Smooth muscle cell (in vitro differentiated cells): ENCODE results near the gene KNDC1. TPM values are rescaled to one million over a fixed set of nuclear protein-coding genes. Genes with fewer than 3 reads are reported as not detected.

Experiments used
- DNase-seq: peaks from one replicate; lab custom pipeline; 2025; ENCODE audit not compliant: unreplicated experiment; lab: John Stamatoyannopoulos, UW
- H2AFZ ChIP-seq: fragments of 200-600 bp; sonication (generic); 2 replicates; pipeline ENCODE4 v1.6.0; 2016; ENCODE audit warnings: antibody characterized with exemption, low read depth, mild to moderate bottlenecking
- H3F3A ChIP-seq: fragments of 200-600 bp; sonication (generic); 2 replicates; pipeline ENCODE4 v1.6.0; 2017; ENCODE audit warnings: antibody characterized with exemption, low read depth
- H3K27ac ChIP-seq: fragments of 200-600 bp; sonication (generic); 2 replicates; pipeline ENCODE4 v1.5.1; 2016; ENCODE audit warnings: low read depth, mild to moderate bottlenecking
- H3K27me3 ChIP-seq: fragments of 200-600 bp; sonication (generic); 2 replicates; pipeline ENCODE4 v1.6.1; 2016; ENCODE audit warnings: low read depth, mild to moderate bottlenecking
- H3K36me3 ChIP-seq: fragments of 200-600 bp; sonication (generic); 2 replicates; pipeline ENCODE4 v1.5.1; 2016; ENCODE audit warnings: low read depth
- H3K4me1 ChIP-seq: fragments of 200-600 bp; sonication (generic); 2 replicates; pipeline ENCODE4 v1.5.1; 2016; ENCODE audit warnings: low read depth
- H3K4me2 ChIP-seq: fragments of 200-600 bp; sonication (generic); 2 replicates; pipeline ENCODE4 v1.6.0; 2016; ENCODE audit warnings: mild to moderate bottlenecking
- H3K4me3 ChIP-seq: fragments of 200-600 bp; sonication (generic); 2 replicates; pipeline ENCODE4 v1.5.1; 2016; ENCODE audit warnings: mild to moderate bottlenecking
- H3K79me2 ChIP-seq: fragments of 200-600 bp; sonication (generic); 2 replicates; pipeline ENCODE4 v1.6.0; 2016; ENCODE audit warnings: low read depth, mild to moderate bottlenecking
- H3K9ac ChIP-seq: fragments of 200-600 bp; sonication (generic); 2 replicates; pipeline ENCODE4 v1.6.0; 2016; ENCODE audit warnings: low read depth
- H3K9me3 ChIP-seq: fragments of 200-600 bp; sonication (generic); replicated peaks from 2 replicates; pipeline ENCODE4 v1.5.1; 2016; ENCODE audit warnings: low read depth
- H4K20me1 ChIP-seq: fragments of 200-600 bp; sonication (generic); 2 replicates; pipeline ENCODE4 v1.6.0; 2016; ENCODE audit warnings: low read depth
- CTCF ChIP-seq: fragments of 200-600 bp; sonication (generic); IDR thresholded peaks from 2 replicates; pipeline ENCODE4 v1.5.1; 2017; ENCODE audit warnings: borderline replicate concordance, mild to moderate bottlenecking, antibody characterized with exemption; ENCODE audit not compliant: insufficient read depth, poor library complexity, severe bottlenecking
- WGBS: methylation state at CpG from one replicate; pipeline ENCODE4 v1.1.7; 2016; ENCODE audit warnings: low lambda C conversion rate; 5-methylcytosine and 5-hydroxymethylcytosine counted together
- polyA plus RNA-seq: library from polyadenylated mRNA; unstranded; fragments of >200 nt; fragmentation: Nextera tagmentation; extraction: Ambion mirVana; gene quantifications from 2 replicates; pipeline ENCODE4 v1.2.1, GENCODE V29; 2016
- total RNA-seq: library from RNA; depleted of rRNA; stranded (reverse); fragments of >200 nt; gene quantifications from 2 replicates; pipeline ENCODE4 v1.2.3, GENCODE V29; 2014

The KNDC1 gene
- total and polyA plus RNA-seq, 2 experiments from 2014 or later: 2.3 to 3.1 TPM

DNA sequence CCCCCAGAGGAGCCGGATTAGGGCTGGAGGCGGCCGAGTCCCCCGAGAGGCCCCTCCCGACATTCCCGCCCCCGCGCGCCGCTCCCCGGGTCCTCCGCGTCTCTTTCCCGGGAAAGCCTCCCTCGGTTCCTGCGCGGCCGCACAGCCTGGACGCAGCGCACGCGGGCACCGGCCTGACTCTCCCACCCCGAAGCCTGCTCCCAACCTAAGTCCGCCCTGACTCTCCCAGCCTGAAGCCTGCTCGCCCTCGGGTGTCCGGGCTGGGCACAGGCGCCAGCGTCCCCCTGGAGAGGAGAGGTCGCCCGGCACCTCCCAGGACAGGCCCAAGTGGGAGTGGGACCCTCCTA lies 77.2 kb downstream of the KNDC1 start:
- under 1% methylated on average over 14 of the region's 32 CpGs for WGBS
- H3K4me2 ChIP-seq: peak overlapping the region; percentile 82
- H3K27ac ChIP-seq: no peak overlapping the region
- peaks cover 23% of the 10 kb centered on the region for H3K4me1 ChIP-seq
- no peak for DNase-seq
- H2AFZ ChIP-seq: no peak overlapping the region
- no peaks in the 10 kb centered on the region for H4K20me1 ChIP-seq
- no peaks in the 10 kb centered on the region for H3K9me3 ChIP-seq
- H3K27me3 ChIP-seq: peaks cover 75% of the 10 kb centered on the region
- H3K4me3 ChIP-seq: no peak overlapping the region
- no peaks in the 10 kb centered on the region for H3K36me3 ChIP-seq
- H3K79me2 ChIP-seq: no peaks in the 10 kb centered on the region
- H3K9ac ChIP-seq: no peak overlapping the region
- no peaks in the 10 kb centered on the region for H3F3A ChIP-seq
- no peak for TF ChIP-seq CTCF

DNA sequence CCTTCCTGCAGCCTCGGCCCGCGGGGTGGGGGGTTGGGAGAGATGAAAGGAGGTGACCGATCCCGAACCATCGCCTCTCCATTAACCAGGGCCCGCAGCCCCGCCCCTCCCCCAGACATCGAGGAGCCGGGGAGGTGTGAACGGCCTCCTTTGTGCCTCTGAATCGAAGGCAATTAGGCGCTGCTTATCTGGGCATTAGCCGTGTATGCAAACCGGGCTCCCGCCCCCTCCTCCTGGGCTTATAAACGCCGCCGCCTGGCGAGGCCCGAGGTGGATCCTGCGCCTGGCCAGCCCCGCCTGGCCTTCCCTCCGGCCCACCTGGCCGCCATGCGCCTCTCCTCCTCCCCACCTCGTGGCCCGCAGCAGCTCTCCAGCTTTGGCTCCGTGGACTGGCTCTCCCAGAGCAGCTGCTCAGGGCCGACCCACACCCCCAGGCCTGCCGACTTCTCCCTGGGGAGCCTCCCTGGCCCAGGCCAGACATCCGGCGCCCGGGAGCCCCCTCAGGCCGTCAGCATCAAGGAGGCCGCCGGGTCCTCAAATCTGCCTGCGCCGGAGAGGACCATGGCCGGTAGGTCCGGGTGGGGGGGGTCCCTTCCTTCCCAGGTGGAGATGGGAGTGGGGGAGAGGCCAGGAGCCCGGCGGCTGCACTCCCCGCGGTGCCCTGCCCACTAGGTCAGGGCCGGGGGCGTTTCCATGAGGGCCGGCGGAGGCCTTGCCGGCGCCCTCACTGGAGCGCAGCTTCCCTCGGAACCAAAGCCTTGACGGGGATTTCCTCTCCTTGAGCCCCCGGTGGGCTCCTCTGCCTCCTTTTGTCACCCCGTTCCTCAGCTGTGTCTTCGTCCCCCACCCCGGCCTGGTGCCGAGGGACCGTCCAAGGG lies 77.8 kb downstream of the KNDC1 start, which contains the start of gene VENTX:
VENTX (plus strand) TSS at position 268 of the 878 bp plus-strand sequence; CDS start at position 328, 60 bp downstream.
- Histone ChIP-seq H2AFZ (no peak within 1 kb of the TSS), H3K27ac (no peak within 1 kb of the TSS), H3K4me3 (peak within 1 kb of the TSS; percentile 35), H4K20me1 (no peaks in the 10 kb centered on the region), H3K4me2 (peak within 1 kb of the TSS; percentile 82), H3K4me1 (peaks cover 23% of the 10 kb centered on the region), H3K9me3 (no peaks in the 10 kb centered on the region), H3K9ac (no peak within 1 kb of the TSS), H3K79me2 (no peaks in the 10 kb centered on the region), H3K27me3 (peaks cover 69% of the 10 kb centered on the region), H3K36me3 (no peaks in the 10 kb centered on the region), H3F3A (no peaks in the 10 kb centered on the region)
- no peak for DNase-seq
- no peak for TF ChIP-seq CTCF
- WGBS: 4% methylated on average over 42 of the region's 60 CpGs

- 8% methylated on average over 14 of the region's 15 CpGs for WGBS
- H3K9ac ChIP-seq: no peak overlapping the region
- H4K20me1 ChIP-seq: no peaks in the 10 kb centered on the region
- no peaks in the 10 kb centered on the region for H3K79me2 ChIP-seq
- TF ChIP-seq CTCF: no peak
- no peak overlapping the region for H3K27ac ChIP-seq
- peaks cover 23% of the 10 kb centered on the region for H3K4me1 ChIP-seq
- H3K9me3 ChIP-seq: no peaks in the 10 kb centered on the region
- H2AFZ ChIP-seq: no peak overlapping the region
- H3K36me3 ChIP-seq: no peaks in the 10 kb centered on the region
- peaks cover 63% of the 10 kb centered on the region for H3K27me3 ChIP-seq
- no peak overlapping the region for H3K4me2 ChIP-seq
- H3F3A ChIP-seq: no peaks in the 10 kb centered on the region
- no peak for DNase-seq
- no peak overlapping the region for H3K4me3 ChIP-seq
Measured at GRCh38 chr10:133238466-133238804, 78.4 kb downstream of the KNDC1 start.

GRCh38 chr10:133239990-133240389 lies 80.0 kb downstream of the KNDC1 start:
- Histone ChIP-seq H3K36me3 (no peaks in the 10 kb centered on the region), H3K27ac (no peak overlapping the region), H3F3A (no peaks in the 10 kb centered on the region), H4K20me1 (no peaks in the 10 kb centered on the region), H2AFZ (no peak overlapping the region), H3K9me3 (no peaks in the 10 kb centered on the region), H3K27me3 (peaks cover 50% of the 10 kb centered on the region), H3K9ac (no peak overlapping the region), H3K4me2 (no peak overlapping the region), H3K4me1 (peaks cover 23% of the 10 kb centered on the region), H3K4me3 (no peak overlapping the region), H3K79me2 (no peaks in the 10 kb centered on the region)
- DNase-seq: no peak
- no peak for TF ChIP-seq CTCF
- 98% methylated on average over 15 of the region's 15 CpGs for WGBS
